ENCODE data around the gene RAET1E.
"Not testable (repeated sequence)": the region's sequence is repeated elsewhere in the genome, so short reads cannot be mapped to it uniquely, and the experiment has no call there.

RAET1E gene

GRCh38 chr6:149891864-149892263, 6.0 kb downstream of the RAET1E start:
- H3K27ac ChIP-seq (ENCODE audit: low read depth, low read length); H3K4me3 ChIP-seq (ENCODE audit: low read depth in 1 of 2, low read length in 2 of 2); H3K27me3 ChIP-seq (ENCODE audit: control insufficient read depth in 1 of 2, insufficient read depth in 2 of 2, low read length in 2 of 2); H3K9ac ChIP-seq (ENCODE audit: low read depth in 1 of 2, low read length in 2 of 2); H3K36me3 ChIP-seq (ENCODE audit: control insufficient read depth in 1 of 2, insufficient read depth in 2 of 2, low read length in 2 of 2); H3K9me3 ChIP-seq (ENCODE audit: control insufficient read depth in 1 of 2, low read length in 2 of 2): not testable (repeated sequence)
- H3K4me1 ChIP-seq (ENCODE audit: control insufficient read depth in 1 of 2, insufficient read depth in 2 of 2, low read length in 2 of 2) = peaks cover 16 to 29% of the 10 kb centered on the region in 2 donors

- Histone ChIP-seq H3K27me3 (ENCODE audit: control insufficient read depth in 1 of 2, insufficient read depth in 2 of 2, low read length in 2 of 2) (no peaks in the 10 kb centered on the region), H3K4me3 (ENCODE audit: low read depth in 1 of 2, low read length in 2 of 2) (no peak overlapping the region), H3K36me3 (ENCODE audit: control insufficient read depth in 1 of 2, insufficient read depth in 2 of 2, low read length in 2 of 2) (no peaks in the 10 kb centered on the region), H3K4me1 (ENCODE audit: control insufficient read depth in 1 of 2, insufficient read depth in 2 of 2, low read length in 2 of 2) (peaks cover 9 to 23% of the 10 kb centered on the region in 2 donors), H3K9me3 (ENCODE audit: control insufficient read depth in 1 of 2, low read length in 2 of 2) (no peaks in the 10 kb centered on the region), H3K27ac (ENCODE audit: low read depth, low read length) (no peak overlapping the region), H3K9ac (ENCODE audit: low read depth in 1 of 2, low read length in 2 of 2) (no peak overlapping the region)
These were observed 6.7 kb downstream of the RAET1E start for GRCh38 chr6:149891259-149891658.

GRCh38 chr6:149890629-149891045, 7.3 kb downstream of the RAET1E start:
- Histone ChIP-seq H3K9me3 (ENCODE audit: control insufficient read depth in 1 of 2, low read length in 2 of 2) (no peaks in the 10 kb centered on the region), H3K27ac (ENCODE audit: low read depth, low read length) (no peak overlapping the region), H3K4me1 (ENCODE audit: control insufficient read depth in 1 of 2, insufficient read depth in 2 of 2, low read length in 2 of 2) (peaks cover 3 to 17% of the 10 kb centered on the region in 2 donors), H3K4me3 (ENCODE audit: low read depth in 1 of 2, low read length in 2 of 2) (no peak overlapping the region), H3K9ac (ENCODE audit: low read depth in 1 of 2, low read length in 2 of 2) (no peak overlapping the region), H3K27me3 (ENCODE audit: control insufficient read depth in 1 of 2, insufficient read depth in 2 of 2, low read length in 2 of 2) (no peaks in the 10 kb centered on the region), H3K36me3 (ENCODE audit: control insufficient read depth in 1 of 2, insufficient read depth in 2 of 2, low read length in 2 of 2) (no peaks in the 10 kb centered on the region)

- Histone ChIP-seq H3K27ac (ENCODE audit: low read depth, low read length) (no peak overlapping the region), H3K9ac (ENCODE audit: low read depth in 1 of 2, low read length in 2 of 2) (no peak overlapping the region), H3K27me3 (ENCODE audit: control insufficient read depth in 1 of 2, insufficient read depth in 2 of 2, low read length in 2 of 2) (no peaks in the 10 kb centered on the region), H3K36me3 (ENCODE audit: control insufficient read depth in 1 of 2, insufficient read depth in 2 of 2, low read length in 2 of 2) (no peaks in the 10 kb centered on the region), H3K4me3 (ENCODE audit: low read depth in 1 of 2, low read length in 2 of 2) (no peak overlapping the region), H3K4me1 (ENCODE audit: control insufficient read depth in 1 of 2, insufficient read depth in 2 of 2, low read length in 2 of 2) (peaks cover 0 to 7% of the 10 kb centered on the region in 2 donors), H3K9me3 (ENCODE audit: control insufficient read depth in 1 of 2, low read length in 2 of 2) (no peaks in the 10 kb centered on the region)
These were observed 8.6 kb downstream of the RAET1E start for GRCh38 chr6:149889326-149889725.

- Histone ChIP-seq H3K4me3 (ENCODE audit: low read depth in 1 of 2, low read length in 2 of 2) (no peak overlapping the region), H3K9me3 (ENCODE audit: control insufficient read depth in 1 of 2, low read length in 2 of 2) (no peaks in the 10 kb centered on the region), H3K9ac (ENCODE audit: low read depth in 1 of 2, low read length in 2 of 2) (no peak overlapping the region), H3K27ac (ENCODE audit: low read depth, low read length) (no peak overlapping the region), H3K36me3 (ENCODE audit: control insufficient read depth in 1 of 2, insufficient read depth in 2 of 2, low read length in 2 of 2) (no peaks in the 10 kb centered on the region), H3K4me1 (ENCODE audit: control insufficient read depth in 1 of 2, insufficient read depth in 2 of 2, low read length in 2 of 2) (peaks cover 0 to 7% of the 10 kb centered on the region in 2 donors), H3K27me3 (ENCODE audit: control insufficient read depth in 1 of 2, insufficient read depth in 2 of 2, low read length in 2 of 2) (no peaks in the 10 kb centered on the region)
These were observed 9.3 kb downstream of the RAET1E start for GRCh38 chr6:149888659-149889058.

- H3K9ac ChIP-seq (ENCODE audit: low read depth in 1 of 2, low read length in 2 of 2) = no peak overlapping the region
- no peak overlapping the region for H3K4me3 ChIP-seq (ENCODE audit: low read depth in 1 of 2, low read length in 2 of 2)
- H3K27ac ChIP-seq (ENCODE audit: low read depth, low read length) = no peak overlapping the region
- H3K36me3 ChIP-seq (ENCODE audit: control insufficient read depth in 1 of 2, insufficient read depth in 2 of 2, low read length in 2 of 2) = no peaks in the 10 kb centered on the region
- no peaks in the 10 kb centered on the region for H3K9me3 ChIP-seq (ENCODE audit: control insufficient read depth in 1 of 2, low read length in 2 of 2)
- H3K4me1 ChIP-seq (ENCODE audit: control insufficient read depth in 1 of 2, insufficient read depth in 2 of 2, low read length in 2 of 2) = peaks cover 0 to 7% of the 10 kb centered on the region in 2 donors
- H3K27me3 ChIP-seq (ENCODE audit: control insufficient read depth in 1 of 2, insufficient read depth in 2 of 2, low read length in 2 of 2) = no peaks in the 10 kb centered on the region
These were observed 9.8 kb downstream of the RAET1E start for GRCh38 chr6:149888093-149888492.

GRCh38 chr6:149887343-149887742, 10.6 kb downstream of the RAET1E start:
- Histone ChIP-seq H3K36me3 (ENCODE audit: control insufficient read depth in 1 of 2, insufficient read depth in 2 of 2, low read length in 2 of 2) (no peaks in the 10 kb centered on the region), H3K4me3 (ENCODE audit: low read depth in 1 of 2, low read length in 2 of 2) (no peak overlapping the region), H3K27me3 (ENCODE audit: control insufficient read depth in 1 of 2, insufficient read depth in 2 of 2, low read length in 2 of 2) (no peaks in the 10 kb centered on the region), H3K4me1 (ENCODE audit: control insufficient read depth in 1 of 2, insufficient read depth in 2 of 2, low read length in 2 of 2) (peaks cover 0 to 7% of the 10 kb centered on the region in 2 donors), H3K9ac (ENCODE audit: low read depth in 1 of 2, low read length in 2 of 2) (no peak overlapping the region), H3K9me3 (ENCODE audit: control insufficient read depth in 1 of 2, low read length in 2 of 2) (no peaks in the 10 kb centered on the region), H3K27ac (ENCODE audit: low read depth, low read length) (no peak overlapping the region)

GRCh38 chr6:149885888-149886287, 12.0 kb downstream of the RAET1E start:
- H3K9me3 ChIP-seq (ENCODE audit: control insufficient read depth in 1 of 2, low read length in 2 of 2) = no peaks in the 10 kb centered on the region
- H3K36me3 ChIP-seq (ENCODE audit: control insufficient read depth in 1 of 2, insufficient read depth in 2 of 2, low read length in 2 of 2) = no peaks in the 10 kb centered on the region
- peaks cover 0 to 7% of the 10 kb centered on the region in 2 donors for H3K4me1 ChIP-seq (ENCODE audit: control insufficient read depth in 1 of 2, insufficient read depth in 2 of 2, low read length in 2 of 2)
- H3K9ac ChIP-seq (ENCODE audit: low read depth in 1 of 2, low read length in 2 of 2) = no peak overlapping the region
- H3K27me3 ChIP-seq (ENCODE audit: control insufficient read depth in 1 of 2, insufficient read depth in 2 of 2, low read length in 2 of 2) = no peaks in the 10 kb centered on the region
- H3K27ac ChIP-seq (ENCODE audit: low read depth, low read length) = no peak overlapping the region
- no peak overlapping the region for H3K4me3 ChIP-seq (ENCODE audit: low read depth in 1 of 2, low read length in 2 of 2)

- H3K27ac ChIP-seq (ENCODE audit: low read depth, low read length) = no peak overlapping the region
- H3K4me3 ChIP-seq (ENCODE audit: low read depth in 1 of 2, low read length in 2 of 2) = no peak overlapping the region
- peaks cover 0 to 7% of the 10 kb centered on the region in 2 donors for H3K4me1 ChIP-seq (ENCODE audit: control insufficient read depth in 1 of 2, insufficient read depth in 2 of 2, low read length in 2 of 2)
- peaks cover 0 to 4% of the 10 kb centered on the region in 2 donors for H3K27me3 ChIP-seq (ENCODE audit: control insufficient read depth in 1 of 2, insufficient read depth in 2 of 2, low read length in 2 of 2)
- H3K9ac ChIP-seq (ENCODE audit: low read depth in 1 of 2, low read length in 2 of 2) = no peak overlapping the region
- no peaks in the 10 kb centered on the region for H3K36me3 ChIP-seq (ENCODE audit: control insufficient read depth in 1 of 2, insufficient read depth in 2 of 2, low read length in 2 of 2)
- H3K9me3 ChIP-seq (ENCODE audit: control insufficient read depth in 1 of 2, low read length in 2 of 2) = no peaks in the 10 kb centered on the region
These were observed 13.3 kb downstream of the RAET1E start for GRCh38 chr6:149884617-149885016.

GRCh38 chr6:149884215-149884614, 13.7 kb downstream of the RAET1E start:
- H3K27me3 ChIP-seq (ENCODE audit: control insufficient read depth in 1 of 2, insufficient read depth in 2 of 2, low read length in 2 of 2) = peaks cover 0 to 4% of the 10 kb centered on the region in 2 donors
- H3K27ac ChIP-seq (ENCODE audit: low read depth, low read length) = no peak overlapping the region
- H3K4me1 ChIP-seq (ENCODE audit: control insufficient read depth in 1 of 2, insufficient read depth in 2 of 2, low read length in 2 of 2) = peaks cover 0 to 7% of the 10 kb centered on the region in 2 donors
- no peak overlapping the region for H3K4me3 ChIP-seq (ENCODE audit: low read depth in 1 of 2, low read length in 2 of 2)
- H3K9ac ChIP-seq (ENCODE audit: low read depth in 1 of 2, low read length in 2 of 2) = no peak overlapping the region
- H3K9me3 ChIP-seq (ENCODE audit: control insufficient read depth in 1 of 2, low read length in 2 of 2) = no peaks in the 10 kb centered on the region
- no peaks in the 10 kb centered on the region for H3K36me3 ChIP-seq (ENCODE audit: control insufficient read depth in 1 of 2, insufficient read depth in 2 of 2, low read length in 2 of 2)

GRCh38 chr6:149881860-149882259, 16.1 kb downstream of the RAET1E start:
- H3K9ac ChIP-seq (ENCODE audit: low read depth in 1 of 2, low read length in 2 of 2) = no peak overlapping the region
- H3K36me3 ChIP-seq (ENCODE audit: control insufficient read depth in 1 of 2, insufficient read depth in 2 of 2, low read length in 2 of 2) = no peaks in the 10 kb centered on the region
- no peaks in the 10 kb centered on the region for H3K4me1 ChIP-seq (ENCODE audit: control insufficient read depth in 1 of 2, insufficient read depth in 2 of 2, low read length in 2 of 2)
- H3K27ac ChIP-seq (ENCODE audit: low read depth, low read length) = no peak overlapping the region
- peaks cover 0 to 4% of the 10 kb centered on the region in 2 donors for H3K27me3 ChIP-seq (ENCODE audit: control insufficient read depth in 1 of 2, insufficient read depth in 2 of 2, low read length in 2 of 2)
- H3K9me3 ChIP-seq (ENCODE audit: control insufficient read depth in 1 of 2, low read length in 2 of 2) = no peaks in the 10 kb centered on the region
- H3K4me3 ChIP-seq (ENCODE audit: low read depth in 1 of 2, low read length in 2 of 2) = no peak overlapping the region

Measured in duodenal mucosa (tissue), 2 donors.